ENCODE measurements around the gene CHRNA10.

The CHRNA10 gene

DNA sequence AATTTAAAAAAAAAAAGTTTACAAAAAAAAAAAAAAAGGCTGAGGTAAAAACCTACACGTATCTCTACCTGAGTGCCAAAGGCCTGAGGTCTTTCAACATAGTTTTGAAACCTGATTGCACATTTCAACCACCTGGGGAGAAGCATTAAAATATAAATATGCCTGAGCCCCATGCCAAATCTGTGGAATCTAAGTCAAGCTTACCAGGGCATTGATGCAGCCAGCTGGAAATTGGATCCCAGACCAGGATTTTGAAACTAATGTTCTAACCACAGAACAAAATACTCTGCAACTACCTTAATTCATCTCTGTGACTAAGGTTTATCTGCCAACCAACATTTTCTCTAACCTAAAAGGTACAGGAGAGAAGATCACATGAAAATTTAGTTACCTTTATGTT is 38.8 kb upstream of the CHRNA10 start:
- H3K27me3 ChIP-seq (ENCODE audit: low read depth, low read length): no peaks in the 10 kb centered on the region
- H3K27ac ChIP-seq (ENCODE audit: low read length): no peak overlapping the region
- H4K20me1 ChIP-seq (ENCODE audit: insufficient read depth, low read length): no peaks in the 10 kb centered on the region
- no peaks in the 10 kb centered on the region for H3K9me3 ChIP-seq (ENCODE audit: insufficient read depth, low read length)
- H3K4me1 ChIP-seq (ENCODE audit: low read length): no peaks in the 10 kb centered on the region
- no peak for TF ChIP-seq EZH2phosphoT487 (IDR thresholded peaks at IDR 0.05; ENCODE audit: low read depth)
- TF ChIP-seq, protein P1, sequence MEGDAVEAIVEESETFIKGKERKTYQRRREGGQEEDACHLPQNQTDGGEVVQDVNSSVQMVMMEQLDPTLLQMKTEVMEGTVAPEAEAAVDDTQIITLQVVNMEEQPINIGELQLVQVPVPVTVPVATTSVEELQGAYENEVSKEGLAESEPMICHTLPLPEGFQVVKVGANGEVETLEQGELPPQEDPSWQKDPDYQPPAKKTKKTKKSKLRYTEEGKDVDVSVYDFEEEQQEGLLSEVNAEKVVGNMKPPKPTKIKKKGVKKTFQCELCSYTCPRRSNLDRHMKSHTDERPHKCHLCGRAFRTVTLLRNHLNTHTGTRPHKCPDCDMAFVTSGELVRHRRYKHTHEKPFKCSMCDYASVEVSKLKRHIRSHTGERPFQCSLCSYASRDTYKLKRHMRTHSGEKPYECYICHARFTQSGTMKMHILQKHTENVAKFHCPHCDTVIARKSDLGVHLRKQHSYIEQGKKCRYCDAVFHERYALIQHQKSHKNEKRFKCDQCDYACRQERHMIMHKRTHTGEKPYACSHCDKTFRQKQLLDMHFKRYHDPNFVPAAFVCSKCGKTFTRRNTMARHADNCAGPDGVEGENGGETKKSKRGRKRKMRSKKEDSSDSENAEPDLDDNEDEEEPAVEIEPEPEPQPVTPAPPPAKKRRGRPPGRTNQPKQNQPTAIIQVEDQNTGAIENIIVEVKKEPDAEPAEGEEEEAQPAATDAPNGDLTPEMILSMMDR (IDR thresholded peaks at IDR 0.05; ENCODE audit: low read depth, low read length): no peak
- no peak overlapping the region for H2AFZ ChIP-seq (ENCODE audit: low read depth, low read length)
- H3K36me3 ChIP-seq (replicated peaks; ENCODE audit: low read depth, low read length): peaks cover 67% of the 10 kb centered on the region
- H3K4me3 ChIP-seq (ENCODE audit: low read length): no peak overlapping the region
- H3K4me2 ChIP-seq (ENCODE audit: low read length): no peak overlapping the region
- H3K9ac ChIP-seq (ENCODE audit: low read length): no peak overlapping the region
- no peaks in the 10 kb centered on the region; the same call in none of the 2 replicates for H3K79me2 ChIP-seq (ENCODE audit: low read length)

- H3K27ac ChIP-seq (ENCODE audit: low read length): no peak overlapping the region
- H3K9me3 ChIP-seq (ENCODE audit: insufficient read depth, low read length): no peaks in the 10 kb centered on the region
- H3K4me3 ChIP-seq (ENCODE audit: low read length): no peak overlapping the region
- H2AFZ ChIP-seq (ENCODE audit: low read depth, low read length): no peak overlapping the region
- no peaks in the 10 kb centered on the region; the same call in none of the 2 replicates for H3K79me2 ChIP-seq (ENCODE audit: low read length)
- H3K4me2 ChIP-seq (ENCODE audit: low read length): no peak overlapping the region
- no peaks in the 10 kb centered on the region for H3K27me3 ChIP-seq (ENCODE audit: low read depth, low read length)
- no peaks in the 10 kb centered on the region for H3K4me1 ChIP-seq (ENCODE audit: low read length)
- TF ChIP-seq EZH2phosphoT487 (IDR thresholded peaks at IDR 0.05; ENCODE audit: low read depth): no peak
- TF ChIP-seq, protein P1 (IDR thresholded peaks at IDR 0.05; ENCODE audit: low read depth, low read length): no peak
- no peaks in the 10 kb centered on the region for H4K20me1 ChIP-seq (ENCODE audit: insufficient read depth, low read length)
- H3K36me3 ChIP-seq (replicated peaks; ENCODE audit: low read depth, low read length): peaks cover 65% of the 10 kb centered on the region
- no peak overlapping the region for H3K9ac ChIP-seq (ENCODE audit: low read length)
Observed at GRCh38 chr11:3707176-3707575, 36.0 kb upstream of the CHRNA10 start.

GRCh38 chr11:3703383-3703782 is 32.2 kb upstream of the CHRNA10 start:
- no peak overlapping the region for H3K27ac ChIP-seq (ENCODE audit: low read length)
- H3K4me2 ChIP-seq (ENCODE audit: low read length): no peak overlapping the region
- no peak overlapping the region for H2AFZ ChIP-seq (ENCODE audit: low read depth, low read length)
- no peaks in the 10 kb centered on the region for H3K4me1 ChIP-seq (ENCODE audit: low read length)
- H3K79me2 ChIP-seq (ENCODE audit: low read length): no peaks in the 10 kb centered on the region
- no peaks in the 10 kb centered on the region for H4K20me1 ChIP-seq (ENCODE audit: insufficient read depth, low read length)
- H3K27me3 ChIP-seq (ENCODE audit: low read depth, low read length): no peaks in the 10 kb centered on the region
- TF ChIP-seq EZH2phosphoT487 (IDR thresholded peaks at IDR 0.05; ENCODE audit: low read depth): no peak
- TF ChIP-seq, protein P1 (IDR thresholded peaks at IDR 0.05; ENCODE audit: low read depth, low read length): no peak
- no peak overlapping the region for H3K4me3 ChIP-seq (ENCODE audit: low read length)
- H3K9ac ChIP-seq (ENCODE audit: low read length): no peak overlapping the region
- H3K9me3 ChIP-seq (ENCODE audit: insufficient read depth, low read length): no peaks in the 10 kb centered on the region
- peaks cover 56% of the 10 kb centered on the region for H3K36me3 ChIP-seq (replicated peaks; ENCODE audit: low read depth, low read length)

GRCh38 chr11:3700910-3701309 is 29.7 kb upstream of the CHRNA10 start:
- Histone ChIP-seq H3K9ac (ENCODE audit: low read length) (no peak overlapping the region), H3K9me3 (ENCODE audit: insufficient read depth, low read length) (no peaks in the 10 kb centered on the region), H2AFZ (ENCODE audit: low read depth, low read length) (no peak overlapping the region), H4K20me1 (ENCODE audit: insufficient read depth, low read length) (no peaks in the 10 kb centered on the region), H3K79me2 (ENCODE audit: low read length) (no peaks in the 10 kb centered on the region), H3K36me3 (replicated peaks; ENCODE audit: low read depth, low read length) (peaks cover 54% of the 10 kb centered on the region), H3K4me3 (ENCODE audit: low read length) (no peak overlapping the region), H3K4me2 (ENCODE audit: low read length) (no peak overlapping the region), H3K4me1 (ENCODE audit: low read length) (no peaks in the 10 kb centered on the region), H3K27ac (ENCODE audit: low read length) (no peak overlapping the region), H3K27me3 (ENCODE audit: low read depth, low read length) (no peaks in the 10 kb centered on the region)
- TF ChIP-seq, protein P1 (IDR thresholded peaks at IDR 0.05; ENCODE audit: low read depth, low read length): no peak
- no peak for TF ChIP-seq EZH2phosphoT487 (IDR thresholded peaks at IDR 0.05; ENCODE audit: low read depth)
